ENCODE data around the gene GDF7.

GDF7 gene

GRCh38 chr2:20675701-20676352 lies 8.9 kb downstream of the GDF7 start:
- no peak for DNase-seq

DNA sequence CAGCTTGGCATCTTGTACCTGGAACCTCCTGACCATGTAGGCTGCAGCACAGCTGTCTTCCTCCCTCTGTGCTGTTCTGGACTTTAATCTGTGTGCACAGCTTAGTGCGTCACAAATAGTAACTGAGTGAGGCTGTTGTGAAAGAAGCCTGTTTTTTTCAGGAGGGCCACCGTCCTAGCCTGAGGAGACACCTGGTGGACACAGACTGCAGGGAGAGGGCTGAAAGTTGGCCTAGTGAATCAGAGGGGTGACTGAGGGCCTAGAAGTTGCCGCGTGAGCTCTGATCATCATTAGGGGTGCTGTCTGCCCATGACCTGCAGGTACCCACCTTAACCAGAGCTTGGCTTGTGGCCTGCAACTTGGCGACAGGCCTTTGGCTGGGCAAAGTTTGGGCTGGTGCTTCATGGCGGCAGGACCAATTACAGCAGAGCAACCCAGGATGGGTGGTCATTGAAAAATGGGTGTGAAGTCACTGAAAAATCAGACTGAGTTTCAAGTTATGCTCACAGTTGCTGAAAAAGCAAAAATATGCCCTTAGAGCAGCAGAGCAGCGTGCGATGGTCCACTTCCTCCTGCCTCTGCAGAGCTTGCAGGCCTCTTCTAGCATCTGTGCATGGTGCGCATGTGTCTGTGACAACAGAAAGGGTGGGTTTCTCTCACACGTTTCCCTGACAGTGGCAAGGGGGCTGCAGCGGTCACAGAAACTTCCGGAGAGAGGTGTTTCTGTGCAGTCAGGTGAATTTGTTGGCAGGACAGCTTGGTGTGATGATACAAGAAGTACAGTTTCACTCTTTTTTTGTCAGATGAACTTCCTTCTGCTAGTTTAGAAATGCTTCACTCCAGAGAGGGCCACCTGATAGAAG lies 9.6 kb downstream of the GDF7 start:
- DNase-seq, result no peak

GRCh38 chr2:20677301-20678085 lies 10.5 kb downstream of the GDF7 start:
- no peak for DNase-seq

DNA sequence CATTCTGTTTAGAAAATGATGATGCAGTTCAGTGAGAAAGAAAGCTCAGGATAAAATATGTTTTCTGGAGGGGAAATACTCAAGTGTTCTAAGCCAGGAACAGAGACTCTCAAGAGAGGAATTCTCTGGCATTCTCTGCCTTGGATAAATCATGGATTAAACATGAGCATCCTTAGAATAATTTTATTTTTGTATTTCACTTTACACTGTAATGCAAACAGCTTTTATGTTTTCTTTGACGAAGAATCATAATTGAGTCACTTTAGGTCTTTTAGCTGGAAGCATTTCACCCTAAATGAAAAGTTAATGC lies 11.1 kb downstream of the GDF7 start:
- DNase-seq, result no peak

DNA sequence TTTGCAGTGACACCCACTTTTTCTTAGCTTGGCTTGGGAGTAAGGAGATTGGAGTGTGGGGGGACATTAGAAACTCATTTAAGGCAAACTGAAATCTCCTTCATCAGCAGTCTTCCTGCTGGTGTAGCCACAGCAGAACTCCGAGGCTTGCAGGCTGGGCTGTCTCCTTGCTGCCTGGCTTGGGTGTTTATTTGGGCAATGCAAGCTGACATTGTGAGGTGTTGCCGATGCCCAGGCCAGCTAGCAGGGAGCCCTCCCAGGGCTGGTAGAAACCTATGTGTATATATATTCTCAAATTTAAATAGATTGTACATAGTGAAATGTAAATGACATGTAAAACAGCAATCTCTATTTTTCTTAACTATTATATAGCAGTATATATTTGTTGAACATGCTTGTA lies 11.8 kb downstream of the GDF7 start:
- DNase-seq, result no peak

GRCh38 chr2:20680744-20681375 lies 13.9 kb downstream of the GDF7 start:
- DNase-seq, result no peak

- no peak for DNase-seq
Measured at GRCh38 chr2:20682167-20682920, 15.4 kb downstream of the GDF7 start.

GRCh38 chr2:20684581-20685063 lies 17.7 kb downstream of the GDF7 start:
- no peak for DNase-seq

DNA sequence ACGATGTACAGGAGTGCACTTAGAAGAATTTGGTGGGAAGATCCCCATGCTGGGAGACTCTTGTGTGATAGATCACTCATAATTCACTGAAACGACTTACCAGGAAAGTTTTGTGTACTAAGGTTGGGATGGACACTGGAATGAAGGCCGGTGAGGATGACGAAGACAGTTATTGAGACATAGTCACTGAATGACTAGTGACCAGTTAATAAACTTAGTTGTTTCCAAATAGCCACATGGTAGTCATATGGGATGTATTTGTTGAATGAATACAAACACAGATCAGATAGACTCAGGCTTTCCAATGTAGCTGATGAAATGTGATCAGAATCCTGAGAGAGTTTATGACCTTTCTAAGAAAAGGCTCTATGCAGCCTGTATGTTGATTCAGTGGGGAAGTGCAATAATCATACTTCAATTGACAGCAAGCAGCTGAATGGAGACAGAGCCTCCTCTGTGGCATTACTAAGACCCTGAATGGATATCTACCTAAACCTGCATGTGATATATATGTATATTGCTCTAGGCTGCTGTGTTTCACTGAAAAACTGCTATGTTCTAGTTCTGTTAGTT lies 20.4 kb downstream of the GDF7 start:
- DNase-seq, result no peak

GRCh38 chr2:20689428-20690264 lies 22.7 kb downstream of the GDF7 start:
- DNase-seq, result no peak

GRCh38 chr2:20691076-20691734 lies 24.3 kb downstream of the GDF7 start:
- no peak for DNase-seq

DNA sequence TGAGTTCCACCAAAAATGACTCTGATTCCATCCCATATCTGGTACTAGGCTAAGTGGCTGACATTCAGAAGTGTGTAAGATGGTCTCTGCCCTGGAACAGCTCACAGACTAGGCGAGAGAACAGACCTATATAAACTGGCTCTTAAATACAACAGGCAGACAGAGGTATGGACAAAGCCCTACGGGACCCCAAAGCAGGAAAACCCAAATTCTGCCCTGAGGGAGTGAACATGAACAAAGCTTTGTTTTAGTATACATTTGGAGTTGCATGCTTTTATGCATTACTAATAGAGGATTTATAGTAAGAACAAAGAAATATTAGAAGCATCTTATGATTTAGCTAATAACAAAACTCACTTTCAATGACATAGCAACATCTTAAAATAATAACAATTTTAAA lies 25.1 kb downstream of the GDF7 start:
- no peak for DNase-seq

DNA sequence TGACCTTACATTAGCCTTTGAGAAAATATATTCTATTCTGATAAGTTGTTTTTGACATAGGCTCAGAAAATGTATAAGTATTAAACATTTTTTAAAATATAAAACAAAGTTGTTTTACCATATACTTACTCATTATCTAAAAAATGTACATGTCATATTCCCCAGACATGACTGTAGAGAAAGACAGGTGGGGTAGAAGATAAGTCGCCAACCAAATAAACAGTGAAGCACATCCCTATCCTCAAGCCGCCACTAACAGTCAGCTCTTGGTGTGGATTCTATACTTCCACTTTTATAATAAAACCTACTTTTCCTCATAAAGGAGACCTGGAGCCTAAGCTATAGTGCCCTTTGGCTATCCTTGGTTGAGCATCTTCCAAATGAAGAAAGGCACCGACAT lies 26.4 kb downstream of the GDF7 start:
- DNase-seq, result no peak

GRCh38 chr2:20696366-20696765 lies 29.4 kb downstream of the GDF7 start:
- DNase-seq, result no peak

DNA sequence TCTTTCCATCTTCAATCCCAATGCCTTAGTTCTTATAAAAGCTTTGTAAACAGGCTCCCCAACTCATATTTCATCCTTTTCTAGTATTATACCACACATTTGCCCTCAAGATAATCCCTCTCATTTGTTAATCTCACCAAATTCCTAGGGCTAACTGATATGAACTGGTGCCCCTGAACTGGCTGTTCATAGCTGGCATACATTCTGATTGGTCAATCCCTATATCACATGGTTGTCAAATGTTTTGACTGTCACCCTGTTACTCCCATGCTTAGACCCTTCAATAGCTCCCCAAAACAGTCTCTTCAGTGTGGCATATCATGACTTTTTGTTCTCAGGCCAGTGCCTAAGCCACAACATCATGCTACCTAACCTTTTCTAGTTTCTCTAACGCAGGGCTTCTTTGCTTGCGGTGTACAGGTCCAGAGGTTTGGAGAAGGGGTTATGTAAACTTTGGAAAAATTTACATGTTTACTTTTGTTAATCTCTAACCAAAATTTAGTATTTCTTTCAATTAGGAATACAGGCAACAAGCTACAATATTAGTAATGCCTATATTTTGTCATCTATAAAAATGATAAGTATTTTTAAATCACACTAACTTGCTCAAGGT lies 30.5 kb downstream of the GDF7 start:
- DNase-seq, result no peak

DNA sequence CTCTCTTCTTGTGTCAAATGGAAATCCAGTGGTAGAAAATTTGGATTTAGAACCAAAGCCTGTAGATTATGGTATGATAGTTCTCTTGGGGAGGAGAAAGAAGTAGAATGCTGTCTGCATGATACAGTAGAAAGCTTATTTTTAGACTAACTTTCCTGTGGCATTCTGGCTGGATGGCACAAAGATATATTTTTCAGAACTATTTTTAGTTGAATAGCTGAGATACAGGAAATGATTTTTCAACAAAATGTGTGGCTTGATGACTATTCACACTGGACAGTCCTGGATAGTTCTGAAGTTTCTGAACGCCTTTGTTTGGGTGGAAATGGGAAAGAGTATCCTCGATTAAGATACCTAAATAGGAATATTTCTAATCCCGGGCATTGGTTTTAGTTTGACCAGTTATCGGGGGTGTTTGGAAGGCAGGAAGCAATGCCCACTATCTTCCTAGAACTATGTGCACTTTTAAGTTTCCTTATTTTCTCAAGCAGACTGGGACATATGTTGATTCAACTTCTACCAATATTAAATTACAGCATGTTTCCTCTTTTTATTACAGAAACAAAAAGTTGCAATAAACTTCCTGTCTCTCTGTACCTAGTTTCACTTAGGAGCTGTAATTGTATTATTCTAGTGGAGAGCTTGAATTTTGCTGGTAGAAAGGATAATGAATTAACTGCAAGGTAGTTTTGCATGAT lies 32.1 kb downstream of the GDF7 start:
- no peak for DNase-seq

DNA sequence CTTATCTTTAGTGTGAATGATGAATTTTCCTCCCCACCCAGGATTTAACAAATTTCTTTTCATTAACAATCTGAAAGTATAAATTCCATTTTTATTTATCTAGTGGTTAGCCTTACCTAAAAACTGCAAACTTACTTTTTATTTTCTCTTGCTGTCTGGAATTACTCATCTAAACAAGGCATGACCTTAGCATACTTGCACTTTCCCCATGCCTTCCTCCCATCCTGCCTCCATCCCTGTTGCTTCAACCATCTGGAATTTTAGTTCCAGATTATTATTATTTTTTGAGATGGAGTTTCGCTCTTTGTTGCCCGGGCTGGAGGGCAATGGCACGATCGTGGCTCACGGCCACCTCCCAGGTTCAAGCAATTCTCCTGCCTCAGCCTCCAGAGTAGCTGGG lies 35.6 kb downstream of the GDF7 start:
- DNase-seq, result no peak

- no peak for DNase-seq
Measured at GRCh38 chr2:20704886-20705285, 37.9 kb downstream of the GDF7 start.

DNA sequence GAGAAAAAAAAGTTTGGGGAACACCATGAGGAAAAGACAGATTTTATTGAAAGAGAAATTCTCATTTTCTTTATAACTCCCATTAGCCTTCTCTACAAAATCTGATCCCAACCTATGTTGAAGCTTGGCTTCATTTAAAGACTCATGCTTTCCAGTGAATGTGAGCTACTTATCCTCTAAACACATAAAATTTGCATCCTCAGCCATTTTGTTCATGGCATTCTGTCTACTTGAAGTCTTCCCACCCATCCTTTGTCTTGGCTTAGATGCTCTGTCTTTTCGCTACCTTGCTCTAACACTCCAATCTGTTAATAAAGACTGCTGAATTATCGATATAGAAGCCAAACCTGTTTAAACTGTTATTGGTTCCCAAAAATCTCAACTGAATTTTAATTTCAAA lies 39.3 kb downstream of the GDF7 start:
- DNase-seq, result no peak

DNA sequence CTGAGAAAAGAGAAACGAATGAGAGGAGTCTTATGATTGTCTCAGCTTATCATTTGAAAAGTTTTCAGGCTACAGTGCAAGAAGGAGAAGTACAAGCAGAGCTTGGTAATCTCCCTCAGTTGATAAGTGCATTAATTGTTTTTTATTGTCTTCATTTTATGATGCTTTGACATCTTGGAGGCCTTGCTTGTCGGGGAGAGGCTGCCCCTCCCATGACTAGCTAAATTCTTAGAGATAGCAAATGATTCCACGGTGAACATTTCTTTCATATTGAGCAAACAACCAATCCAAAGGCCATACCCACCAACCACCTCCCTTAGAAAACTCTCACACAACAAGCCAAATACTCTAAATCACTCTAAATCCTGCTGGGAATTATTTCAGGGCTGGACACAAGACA lies 39.8 kb downstream of the GDF7 start:
- DNase-seq, result no peak
